Endothelial cell of umbilical vein (primary cell): Measurements from ENCODE around the gene NUBPL. TPM values are rescaled to one million over a fixed set of nuclear protein-coding genes. Genes with fewer than 3 reads are reported as not detected.

ENCODE experiments used
- BruUV-seq: library from RNA; stranded (reverse); fragments of 400-500 nt; replicated peaks from 2 replicates; lab custom pipeline; 2021; lab: Mats Ljungman, UMichigan
- CTCF ChIA-PET: fragments of 300-600, 350-600 bp; sonication (Branson Sonifier 250); formaldehyde crosslinking; loops from one replicate; lab custom pipeline; 2021; ENCODE audit warnings: antibody characterized with exemption, inconsistent platforms; lab: Charles Lee
- POLR2A ChIA-PET: fragments of 300-600, 350-600 bp; sonication (Branson Sonifier 250); formaldehyde crosslinking; loops from one replicate; lab custom pipeline; 2021; ENCODE audit warnings: antibody characterized with exemption, inconsistent platforms; lab: Charles Lee
- DNase-seq: peaks from one replicate; pipeline ENCODE4 v3.0.0-alpha.2; 2011; ENCODE audit warnings: low read depth, low spot score
- FAIRE-seq: peaks from 2 replicates; lab custom pipeline; 2011; peaks lifted over from hg19 to GRCh38; lab: Jason Lieb, UNC
- H2AFZ ChIP-seq: 2 replicates; pipeline ENCODE4 v1.6.0; 2012; ENCODE audit warnings: low read depth, low read length, control low read depth, inconsistent platforms
- H3K27ac ChIP-seq: 2 replicates; pipeline ENCODE4 v1.5.1; 2011; ENCODE audit warnings: low read depth, mild to moderate bottlenecking, control low read depth, low read length, moderate library complexity; ENCODE audit not compliant: insufficient read depth
- H3K27me3 ChIP-seq, 2 experiments: 2 replicates each; pipeline versions ENCODE4 v1.6.0 to v1.6.1; 2011; ENCODE audit warnings: low read length in 2 of 2, mixed read lengths in 1 of 2; ENCODE audit not compliant: control insufficient read depth in 2 of 2, insufficient read depth in 2 of 2
- H3K36me3 ChIP-seq, 2 experiments: 2 replicates in 1 of 2; 3 replicates in 1 of 2; pipeline ENCODE4 v1.5.1; 2011; ENCODE audit warnings: low read length in 2 of 2, mild to moderate bottlenecking in 1 of 2, moderate library complexity in 1 of 2; ENCODE audit not compliant: control insufficient read depth in 2 of 2, insufficient read depth in 2 of 2; ENCODE audit errors: extremely low read depth in 1 of 2
- H3K4me1 ChIP-seq: 3 replicates; pipeline ENCODE4 v1.5.1; 2011; ENCODE audit warnings: mild to moderate bottlenecking, low read length; ENCODE audit not compliant: control insufficient read depth, insufficient read depth; ENCODE audit errors: extremely low read depth
- H3K4me2 ChIP-seq: 2 replicates; pipeline ENCODE4 v1.6.1; 2011; ENCODE audit warnings: low read length, control low read depth, mixed read lengths; ENCODE audit not compliant: insufficient read depth
- H3K4me3 ChIP-seq, 3 experiments: fragments of 200-600 bp in 1 of 3; sonication (generic), shearing (Covaris generic) in 1 of 3; replicated peaks in 1 of 3; 2 replicates each; pipeline ENCODE4 v1.5.1; 2011 to 2016; ENCODE audit warnings: control low read depth in 3 of 3, low read length in 3 of 3, mild to moderate bottlenecking in 2 of 3, inconsistent platforms in 1 of 3, low read depth in 1 of 3, moderate library complexity in 1 of 3; ENCODE audit not compliant: insufficient read depth in 1 of 3
- H3K79me2 ChIP-seq: 2 replicates; pipeline ENCODE4 v1.6.0; 2012; ENCODE audit warnings: low read length, inconsistent platforms; ENCODE audit not compliant: control insufficient read depth, insufficient read depth
- H3K9ac ChIP-seq: replicated peaks from 2 replicates; pipeline ENCODE3; 2011; ENCODE audit warnings: low read length, control low read depth; ENCODE audit not compliant: insufficient read depth; ENCODE audit errors: extremely low read depth
- H3K9me1 ChIP-seq: replicated peaks from 3 replicates; pipeline ENCODE4 v1.6.0; 2011; ENCODE audit warnings: mild to moderate bottlenecking, low read length; ENCODE audit not compliant: control insufficient read depth, insufficient read depth; ENCODE audit errors: extremely low read depth
- H3K9me3 ChIP-seq: replicated peaks from 2 replicates; pipeline ENCODE4 v1.5.1; 2012; ENCODE audit warnings: low read length, inconsistent platforms; ENCODE audit not compliant: control insufficient read depth, insufficient read depth
- H4K20me1 ChIP-seq: replicated peaks from 2 replicates; pipeline ENCODE3; 2011; ENCODE audit warnings: mild to moderate bottlenecking, low read length; ENCODE audit not compliant: control insufficient read depth, insufficient read depth; ENCODE audit errors: extremely low read depth
- CTCF ChIP-seq, 2 donors: IDR thresholded peaks; 1 replicate in 1 of 2; 2 replicates in 1 of 2; pipeline ENCODE4 v1.5.1; 2011; ENCODE audit warnings: low read length in 2 of 2, mild to moderate bottlenecking in 2 of 2, moderate library complexity in 2 of 2, control low read depth in 1 of 2, inconsistent platforms in 1 of 2, low read depth in 1 of 2; ENCODE audit not compliant: insufficient read depth in 1 of 2; ENCODE audit errors: extremely low read depth in 1 of 2
- EZH2 ChIP-seq: IDR thresholded peaks from 2 replicates; pipeline ENCODE4 v1.6.1; 2012; ENCODE audit warnings: borderline replicate concordance, low read depth, mild to moderate bottlenecking, moderate library complexity, low read length, inconsistent platforms; ENCODE audit not compliant: severe bottlenecking
- FOS ChIP-seq: IDR thresholded peaks from 2 replicates; pipeline ENCODE4 v1.6.1; 2011; ENCODE audit warnings: mild to moderate bottlenecking, low read length, moderate library complexity, borderline replicate concordance; ENCODE audit not compliant: insufficient read depth
- GATA2 ChIP-seq: IDR thresholded peaks from 2 replicates; pipeline ENCODE4 v1.7.0; 2011; ENCODE audit warnings: low read depth, mild to moderate bottlenecking, moderate library complexity, mixed read lengths, low read length; ENCODE audit not compliant: insufficient read length, insufficient read depth
- JUN ChIP-seq: IDR thresholded peaks from 2 replicates; pipeline ENCODE4 v1.6.1; 2011; ENCODE audit warnings: borderline replicate concordance, low read depth; ENCODE audit not compliant: insufficient read length, insufficient read depth
- MAX ChIP-seq: IDR thresholded peaks from 2 replicates; pipeline ENCODE4 v1.6.1; 2011; ENCODE audit not compliant: insufficient read depth, insufficient read length
- MYC ChIP-seq: IDR thresholded peaks from one replicate; pipeline ENCODE4 v1.6.1; 2011; ENCODE audit warnings: mild to moderate bottlenecking, low read depth, low read length
- POLR2AphosphoS5 ChIP-seq: IDR thresholded peaks from 2 replicates; pipeline ENCODE4 v1.6.1; 2012; ENCODE audit warnings: low read depth, mild to moderate bottlenecking, control low read depth, low read length, moderate library complexity; ENCODE audit not compliant: insufficient read depth
- dilution Hi-C: fragments of 300-500 bp; cut with MboI; formaldehyde crosslinking; loops from one replicate; pipeline ENCODE4 v1.15.0; 2019; ENCODE audit warnings: low sequenced_read_pairs; ENCODE audit not compliant: extremely low pct_ligation_motif_present
- intact Hi-C: fragments of 100-400 bp; cut with micrococcal nuclease; formaldehyde crosslinking; loops from one replicate; pipeline ENCODE4 v1.10.0; 2022
- polyA plus RNA-seq, 4 experiments: library from polyadenylated mRNA; depleted of rRNA in 3 of 4; stranded (reverse) in 3 of 4; unstranded in 1 of 4; fragments of >200 nt; gene quantifications; 2 replicates each; pipeline versions ENCODE4 v1.2.1 to v1.2.3, GENCODE V29; 2011 to 2012; ENCODE audit warnings: missing spikeins in 1 of 4
- total RNA-seq: library from RNA; stranded (reverse); gene quantifications from 2 replicates; pipeline ENCODE4 v1.2.3, GENCODE V29; 2021

NUBPL gene
- total and polyA plus RNA-seq, 2 donors (not counting 3 experiments of a cell fraction or from before 2014, with no cell fraction given), result 2.1 to 12.3 TPM

- DNase-seq (no peak), FAIRE-seq (no peak)
- dilution Hi-C loops, result no loop called here
- H4K20me1 ChIP-seq, result no peaks in the 10 kb centered on the region
- intact Hi-C loops, result no loop called here
- H3K79me2 ChIP-seq, result no peaks in the 10 kb centered on the region
- H3K4me1 ChIP-seq, result no peaks in the 10 kb centered on the region
- no peak overlapping the region for H3K4me2 ChIP-seq
- no peak overlapping the region for H3K4me3 ChIP-seq
- POLR2A ChIA-PET, result no interaction called here
- no peaks in the 10 kb centered on the region for H3K9me3 ChIP-seq
- TF ChIP-seq MYC, result no peak
- no peak for TF ChIP-seq GATA2
- TF ChIP-seq EZH2, result no peak
- TF ChIP-seq MAX, result no peak
- TF ChIP-seq CTCF (IDR thresholded peaks at IDR 0.05; ENCODE audit: extremely low read depth in 1 of 2, insufficient read depth in 1 of 2, low read depth in 1 of 2, low read length in 2 of 2), result no peak
- no peak for TF ChIP-seq POLR2AphosphoS5
- no peak for TF ChIP-seq FOS
- TF ChIP-seq JUN, result no peak
- no peaks in the 10 kb centered on the region for H3K9me1 ChIP-seq
- no peaks in the 10 kb centered on the region for H3K27me3 ChIP-seq
- CTCF ChIA-PET, result no interaction called here
- no peaks in the 10 kb centered on the region for H3K36me3 ChIP-seq
- BruUV-seq, result no TSS peak
- H2AFZ ChIP-seq, result no peak overlapping the region
- no peak overlapping the region for H3K9ac ChIP-seq
- H3K27ac ChIP-seq, result no peak overlapping the region
Measured at GRCh38 chr14:31590206-31590605, 29.0 kb downstream of the NUBPL start.
